Islet of Langerhans (tissue), 1 donor: ENCODE results near the gene ATP8B1.

Experiments
- FAIRE-seq: peaks from one replicate; lab custom pipeline; 2011; peaks lifted over from hg19 to GRCh38; lab: Jason Lieb, UNC

ATP8B1 gene

DNA sequence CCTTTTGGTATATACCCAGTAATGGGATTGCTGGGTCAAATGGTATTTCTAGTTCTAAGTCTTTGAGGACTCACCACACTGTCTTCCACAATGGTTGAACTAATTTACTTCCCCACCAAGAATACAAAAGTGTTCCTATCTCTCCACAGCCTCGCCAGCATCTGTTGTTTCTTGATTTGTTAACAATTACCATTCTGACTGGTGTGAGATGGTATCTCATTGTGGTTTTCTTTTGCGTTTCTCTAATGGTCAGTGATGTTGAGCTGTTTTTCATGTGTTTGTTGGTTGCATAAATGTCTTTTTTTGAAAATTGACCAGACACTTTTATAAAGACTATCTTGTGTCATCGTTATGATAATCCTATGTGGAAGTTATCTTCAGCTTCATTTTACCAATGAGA is 16.0 kb upstream of the ATP8B1 start:
- FAIRE-seq = no peak

DNA sequence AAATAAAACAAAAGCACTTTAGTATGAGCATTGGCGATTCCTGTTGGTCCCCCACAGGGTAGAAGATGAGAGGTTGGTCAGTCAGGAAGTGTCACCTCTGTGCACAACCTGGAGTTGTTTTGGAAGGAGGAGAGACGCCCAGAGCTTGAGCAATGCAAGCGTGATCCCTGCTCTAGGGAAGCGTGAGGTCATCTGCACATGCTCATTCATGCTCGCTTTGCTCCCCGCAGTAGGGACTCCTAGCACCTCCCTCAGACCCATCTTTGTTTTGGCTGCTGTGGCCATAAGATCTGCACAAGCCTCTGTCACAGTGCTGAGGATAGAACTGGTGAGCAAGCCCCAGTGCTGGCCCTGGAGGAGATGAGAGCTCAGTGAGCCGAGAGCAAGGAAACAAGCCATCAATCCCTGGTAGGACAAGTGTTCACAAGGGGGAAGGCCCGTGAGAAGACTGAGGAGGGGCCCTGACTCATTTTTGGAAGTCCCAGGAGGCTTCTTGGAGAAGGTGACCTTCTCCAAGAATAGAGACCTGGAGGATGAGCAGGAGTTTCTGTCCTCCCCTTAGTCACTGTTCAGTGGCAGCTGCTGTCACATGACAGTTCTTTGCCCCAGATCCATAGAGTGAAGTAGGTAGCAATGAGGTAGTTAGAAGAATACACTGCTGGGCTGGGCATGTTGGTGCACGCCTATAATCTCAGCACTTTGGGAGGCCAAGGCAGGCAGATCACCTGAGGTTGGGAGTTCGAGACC is 13.3 kb upstream of the ATP8B1 start:
- no peak for FAIRE-seq

DNA sequence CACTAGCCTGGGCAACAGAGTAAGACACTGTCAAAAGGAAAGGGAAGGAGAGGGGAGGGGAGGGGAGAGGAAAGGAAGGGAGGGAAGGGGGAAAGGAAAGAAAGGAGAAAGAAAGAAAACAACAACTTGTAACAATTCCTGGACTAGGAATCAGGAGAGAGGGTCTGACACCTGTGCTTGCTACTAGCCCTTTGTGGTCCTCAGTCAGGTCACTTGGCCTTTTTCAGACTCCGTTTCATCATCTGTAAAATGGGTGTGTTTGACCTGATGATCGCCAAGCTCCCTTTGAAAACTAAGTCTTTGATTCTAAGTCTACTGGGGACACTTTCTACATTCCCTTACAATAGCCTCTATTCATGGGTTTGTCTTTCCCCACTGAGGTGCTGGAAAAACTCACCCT is 11.4 kb upstream of the ATP8B1 start:
- FAIRE-seq = no peak

DNA sequence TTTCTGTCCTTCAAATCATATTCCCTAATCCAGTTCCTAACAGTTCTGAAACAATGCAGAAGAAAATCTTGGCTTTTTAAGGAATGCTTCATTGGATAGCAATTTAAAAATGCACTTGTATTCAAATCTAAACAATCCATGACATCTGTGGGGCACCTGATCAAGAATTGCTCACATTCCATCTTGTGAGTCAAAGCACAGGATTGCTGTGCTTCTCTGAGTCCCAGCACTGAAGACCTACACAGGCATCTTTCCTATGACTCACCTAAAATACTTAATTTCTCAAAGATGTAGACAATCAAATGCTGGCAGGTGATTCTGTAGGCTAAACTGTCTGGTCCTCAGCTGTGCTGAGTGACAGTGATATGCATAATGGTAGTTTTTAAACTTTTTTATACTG is 10.1 kb upstream of the ATP8B1 start:
- no peak for FAIRE-seq

DNA sequence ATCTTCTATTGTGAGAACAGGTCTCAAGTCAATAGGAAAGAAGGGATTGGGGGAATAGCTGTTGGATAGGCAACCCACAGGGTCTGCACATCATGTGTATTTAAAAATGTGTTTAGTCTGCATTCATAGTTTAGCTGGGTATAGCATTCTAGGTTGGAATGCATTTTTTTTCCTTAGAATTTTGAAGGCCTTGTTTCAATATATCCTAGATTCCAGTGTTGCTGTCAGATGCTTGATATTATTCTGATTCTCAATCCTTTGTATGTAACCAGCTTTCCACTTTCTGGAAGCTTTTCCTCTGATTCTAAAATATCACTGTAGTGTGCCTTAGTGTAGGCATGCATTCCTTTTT is 9.0 kb upstream of the ATP8B1 start:
- FAIRE-seq = no peak

DNA sequence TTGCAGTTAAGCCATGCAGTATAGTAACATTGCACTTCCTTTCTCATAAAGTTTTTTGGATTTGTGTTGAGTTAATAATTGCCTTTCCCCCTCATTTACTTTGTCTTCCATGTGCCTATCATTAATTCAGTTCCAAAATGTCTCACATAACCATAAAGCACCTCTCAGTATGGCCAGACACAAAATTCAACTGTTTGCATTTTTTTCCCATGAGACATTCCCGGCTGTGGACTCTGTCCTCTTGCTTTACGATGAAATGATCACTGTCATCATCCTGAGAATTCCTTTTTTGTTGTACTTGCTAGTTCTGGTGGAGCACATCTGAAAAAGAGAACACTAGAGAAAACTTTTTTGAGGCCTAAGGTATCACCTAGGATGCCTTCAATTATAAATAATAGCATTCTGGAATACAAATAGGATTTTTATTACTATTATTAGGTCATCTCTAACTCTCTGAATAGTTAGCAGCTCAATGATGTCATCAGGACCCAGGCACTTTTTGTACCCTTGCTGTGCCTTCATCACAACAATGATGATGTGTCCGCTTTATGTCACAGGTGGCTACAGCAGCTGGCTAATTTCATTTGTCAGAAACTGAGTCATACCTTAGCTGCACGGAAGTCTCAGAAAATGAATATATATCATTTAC is 8.5 kb upstream of the ATP8B1 start:
- FAIRE-seq = no peak

DNA sequence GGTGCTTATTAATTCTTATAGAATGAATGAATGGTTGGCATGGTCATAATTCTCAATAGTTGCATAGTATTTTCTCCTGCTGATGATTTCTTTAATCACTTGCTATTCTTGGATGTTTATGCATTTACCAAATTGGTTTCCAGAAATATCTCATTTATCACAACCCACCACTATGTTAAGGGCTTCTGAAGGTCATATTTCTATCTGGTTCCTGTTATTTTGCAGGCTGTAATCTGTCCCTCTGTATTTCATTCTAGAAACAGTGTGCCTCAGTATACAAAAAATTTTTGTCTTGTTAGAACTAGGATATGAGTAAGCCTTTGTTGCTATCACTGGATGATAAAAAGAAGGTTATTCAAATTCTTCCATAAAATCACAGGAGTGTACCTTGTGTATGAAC is 6.1 kb upstream of the ATP8B1 start:
- FAIRE-seq = no peak

DNA sequence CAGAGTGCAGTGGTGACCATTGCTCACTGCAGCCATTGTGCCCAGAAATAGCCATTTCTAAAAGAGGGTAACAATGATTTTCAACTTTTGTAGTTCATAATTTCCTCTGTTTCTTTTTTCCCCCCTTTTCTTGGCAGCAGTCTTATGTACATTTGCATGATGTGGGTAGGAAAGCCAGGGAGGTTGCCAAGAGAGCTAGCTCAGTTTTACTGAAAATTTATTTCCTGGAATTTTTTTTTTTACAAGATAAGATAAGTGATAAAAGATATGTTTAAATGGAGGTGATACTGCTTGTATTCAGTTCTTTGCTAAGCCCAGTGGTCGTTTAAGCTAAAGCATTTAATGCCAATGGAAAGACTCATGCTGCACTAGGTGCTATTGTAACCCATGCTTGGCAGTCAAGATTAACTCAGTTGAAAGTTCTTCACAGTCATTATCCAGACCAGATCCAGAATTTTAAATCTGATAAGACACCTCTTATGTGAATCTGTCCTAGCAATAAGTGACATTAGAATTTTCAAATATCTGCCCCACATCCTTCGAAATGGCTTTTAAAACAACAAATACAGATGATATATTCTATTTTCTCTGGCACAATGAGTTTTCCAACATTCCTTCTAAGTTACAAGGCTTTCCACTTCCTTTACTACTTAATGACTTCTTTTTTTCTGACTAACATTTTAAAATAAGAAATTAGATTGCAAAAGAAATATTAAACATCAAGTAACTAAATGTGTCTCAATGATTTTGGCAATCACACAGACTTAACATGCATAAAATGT is 4.4 kb upstream of the ATP8B1 start:
- no peak for FAIRE-seq

DNA sequence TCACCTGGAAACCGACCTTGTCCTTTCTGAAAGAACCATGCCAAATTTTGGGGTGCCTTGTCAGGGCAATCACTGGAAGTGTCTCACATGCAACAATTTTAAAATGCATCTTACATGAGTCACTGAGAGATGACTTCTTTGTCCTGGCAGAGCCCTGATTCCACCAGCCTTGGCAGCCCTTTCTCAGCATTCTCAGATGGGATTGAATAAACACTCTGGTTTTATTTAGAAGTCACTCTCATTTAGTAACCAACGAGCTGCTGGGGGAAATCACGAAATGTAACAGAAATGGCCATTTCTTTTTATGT is 3.8 kb upstream of the ATP8B1 start:
- FAIRE-seq = no peak

DNA sequence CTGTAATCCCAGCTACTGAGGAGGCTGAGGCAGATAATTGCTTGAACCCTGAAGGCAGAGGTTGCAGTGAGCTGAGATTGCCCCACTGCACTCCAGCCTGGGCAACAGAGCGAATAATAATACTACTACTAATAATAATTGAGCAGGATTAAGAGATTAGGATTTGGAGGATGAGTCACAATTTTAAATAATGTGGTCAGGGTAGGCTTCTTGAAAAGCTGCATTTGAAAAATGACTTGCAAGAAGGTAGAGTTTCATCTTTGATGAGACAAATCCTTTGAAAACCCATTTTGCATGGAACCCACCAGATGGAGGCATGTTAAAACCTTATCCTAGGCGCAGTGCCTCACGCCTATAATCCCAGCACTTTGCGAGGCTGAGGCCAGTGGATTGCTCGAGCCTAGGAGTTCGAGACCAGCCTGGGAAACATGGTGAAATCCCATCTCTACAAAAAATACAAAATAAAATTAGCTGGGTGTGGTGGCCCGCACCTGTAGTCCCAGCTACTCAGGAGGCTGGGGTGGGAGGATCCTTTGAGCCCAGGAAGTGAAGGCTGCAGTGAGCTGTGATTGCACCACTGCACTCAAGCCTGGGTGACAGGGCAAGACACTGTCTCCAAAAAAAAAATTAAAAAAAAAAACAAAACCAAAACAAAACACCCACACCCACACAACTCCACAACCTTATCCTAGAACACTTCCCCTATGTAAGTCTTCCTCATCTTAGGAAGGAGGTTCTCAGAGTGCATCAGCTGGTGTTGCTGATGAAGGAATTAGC is 3.3 kb upstream of the ATP8B1 start:
- no peak for FAIRE-seq

DNA sequence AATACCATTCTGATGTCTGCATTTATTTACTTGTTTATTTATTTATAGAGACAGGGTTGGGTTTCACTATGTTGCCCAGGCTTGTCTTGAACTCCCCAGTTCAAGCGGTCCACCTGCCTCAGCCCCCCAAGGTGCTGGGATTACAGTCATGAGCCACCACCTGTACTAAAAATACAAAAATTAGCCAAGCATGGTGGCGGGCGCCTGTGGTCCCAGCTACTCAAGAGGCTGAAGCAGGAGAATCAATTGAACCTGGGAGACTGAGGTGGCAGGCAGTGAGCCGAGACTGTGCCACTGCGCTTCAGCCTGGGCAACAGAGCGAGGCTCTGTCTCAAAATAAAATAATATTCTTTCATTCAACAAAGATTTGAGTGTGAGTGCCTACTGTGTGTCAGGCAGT is 2.0 kb upstream of the ATP8B1 start:
- FAIRE-seq = no peak

DNA sequence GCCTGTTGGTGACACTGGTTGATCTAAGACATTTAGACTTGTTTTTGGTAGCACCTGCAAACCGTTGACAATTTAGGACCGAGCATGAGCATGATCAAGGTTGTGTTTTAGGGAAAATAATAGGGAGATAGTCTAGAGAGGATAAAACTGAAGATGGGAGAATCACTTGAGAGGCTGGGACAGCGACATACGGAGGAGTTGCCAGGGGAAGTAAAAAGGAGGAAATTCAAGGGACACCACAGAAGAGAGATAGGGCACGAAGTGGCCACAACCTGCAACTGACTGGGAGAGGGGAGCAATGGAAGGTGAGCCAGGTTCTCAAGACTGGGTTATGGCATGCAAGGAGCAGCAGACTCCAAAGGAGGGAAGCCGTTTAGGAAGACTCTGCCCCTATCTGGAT is 1.4 kb upstream of the ATP8B1 start:
- no peak for FAIRE-seq

DNA sequence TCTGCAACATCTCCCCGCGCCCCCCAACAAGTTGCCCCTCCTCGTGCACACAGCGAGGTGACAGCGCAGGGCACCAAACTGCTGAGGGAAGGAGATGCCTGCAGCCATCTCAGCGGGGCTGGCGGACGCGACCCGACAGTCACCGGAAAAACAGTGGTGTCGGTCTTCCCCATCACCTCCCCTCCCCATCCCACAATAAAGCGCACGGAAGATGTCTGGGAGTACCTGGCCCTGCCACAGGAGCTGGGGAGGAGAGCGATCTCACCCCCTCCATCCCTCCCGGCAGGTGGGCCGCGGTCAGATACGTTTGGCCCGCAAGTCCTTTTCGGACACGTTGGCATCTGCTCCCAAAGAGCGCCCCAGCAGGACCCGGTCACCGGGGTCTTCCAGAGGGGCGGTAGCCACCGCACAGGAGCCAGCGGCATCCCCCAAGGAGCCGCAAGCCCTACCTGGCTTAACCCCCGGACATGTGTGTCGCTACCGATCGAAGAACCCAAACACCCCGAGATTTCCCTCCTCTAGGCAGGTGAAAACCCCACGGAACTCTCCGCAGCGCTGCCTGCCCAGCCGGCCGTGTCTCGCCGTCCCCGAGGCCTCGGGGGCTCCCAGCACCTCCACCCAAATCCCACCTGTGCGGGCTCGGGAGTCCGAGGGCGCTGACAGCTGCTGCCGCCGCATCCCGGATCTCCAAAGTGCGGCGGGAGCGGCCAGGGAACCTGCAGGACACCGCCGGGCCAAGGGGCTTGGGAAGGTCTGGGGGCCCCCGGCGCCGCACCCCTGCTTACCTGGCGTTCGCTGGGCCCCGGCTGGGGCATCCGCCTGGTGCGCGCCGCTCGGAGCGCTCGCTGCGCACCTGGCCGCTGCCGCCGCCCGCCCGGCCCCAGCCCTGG is 657 bp downstream of the ATP8B1 start:
- FAIRE-seq = no peak

DNA sequence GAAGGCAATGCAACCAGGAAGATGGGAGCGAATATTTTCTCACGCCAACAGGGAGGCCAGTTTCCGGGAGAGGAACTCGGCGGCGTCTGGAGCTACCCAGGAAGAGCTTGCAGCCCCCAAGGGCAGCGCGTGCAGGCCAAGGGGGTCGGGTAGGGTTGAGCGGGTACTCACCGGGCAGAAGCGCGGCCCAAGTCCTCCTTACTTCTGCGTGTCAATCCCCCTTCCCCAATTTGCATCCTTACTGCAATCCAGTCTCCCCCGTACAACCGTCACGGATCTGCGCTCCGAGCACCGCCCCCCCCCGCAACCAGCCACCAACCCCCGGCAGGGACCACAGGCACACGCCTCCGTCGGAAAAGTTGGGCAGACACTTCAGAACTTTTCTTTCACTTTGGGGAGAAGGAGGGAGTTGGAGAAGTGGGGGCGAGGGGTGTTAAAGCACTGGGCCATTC is 1.3 kb downstream of the ATP8B1 start:
- no peak for FAIRE-seq

DNA sequence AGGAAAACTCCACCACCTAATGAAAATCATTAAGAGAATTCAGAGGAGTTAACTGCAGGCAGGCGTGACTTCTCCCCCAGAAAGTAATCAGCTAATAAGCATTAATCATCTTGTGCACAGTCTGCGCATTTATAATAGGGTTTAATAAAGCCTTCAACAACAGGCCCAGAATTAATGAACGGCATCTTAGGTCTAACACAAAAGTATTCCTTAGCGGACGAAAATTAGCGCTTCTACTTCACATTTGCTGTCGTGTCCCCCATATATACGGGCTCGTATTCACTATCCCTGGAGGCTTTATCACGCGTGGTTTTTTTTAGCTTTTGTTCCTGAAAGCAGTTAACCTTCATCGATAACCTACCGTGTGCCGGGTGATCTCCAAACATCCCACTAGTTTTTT is 1.8 kb downstream of the ATP8B1 start:
- FAIRE-seq = no peak

DNA sequence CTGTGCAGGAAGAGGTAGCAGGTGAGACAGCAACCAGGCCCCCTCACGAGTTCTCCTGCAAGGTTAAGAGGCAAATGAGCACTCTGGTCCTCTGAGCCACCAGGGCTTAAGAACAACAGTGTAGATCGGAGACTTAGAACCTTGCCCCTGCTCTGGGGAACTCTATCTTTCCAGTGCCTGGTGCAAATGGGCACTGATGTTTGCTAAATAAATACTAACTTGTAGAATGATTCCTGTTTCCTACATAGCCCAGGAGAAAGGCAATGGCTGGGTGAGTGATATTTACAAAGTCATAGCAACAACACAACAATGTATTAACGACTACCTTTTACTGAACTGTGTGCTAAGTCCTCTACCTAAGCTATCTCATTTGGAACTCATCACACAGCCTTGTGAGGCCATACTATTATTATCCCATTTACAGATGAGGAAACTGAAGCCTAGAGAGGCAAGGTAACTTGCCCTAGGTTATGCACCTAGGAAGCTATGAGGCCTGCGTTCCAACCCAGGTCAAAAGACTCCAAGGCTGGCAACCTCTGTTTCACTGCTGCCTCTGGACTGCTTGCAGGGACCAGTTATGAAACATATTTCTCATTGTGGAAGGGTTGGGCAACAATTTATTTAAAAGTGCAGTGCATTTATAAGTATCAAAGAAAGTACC is 4.3 kb downstream of the ATP8B1 start:
- no peak for FAIRE-seq

DNA sequence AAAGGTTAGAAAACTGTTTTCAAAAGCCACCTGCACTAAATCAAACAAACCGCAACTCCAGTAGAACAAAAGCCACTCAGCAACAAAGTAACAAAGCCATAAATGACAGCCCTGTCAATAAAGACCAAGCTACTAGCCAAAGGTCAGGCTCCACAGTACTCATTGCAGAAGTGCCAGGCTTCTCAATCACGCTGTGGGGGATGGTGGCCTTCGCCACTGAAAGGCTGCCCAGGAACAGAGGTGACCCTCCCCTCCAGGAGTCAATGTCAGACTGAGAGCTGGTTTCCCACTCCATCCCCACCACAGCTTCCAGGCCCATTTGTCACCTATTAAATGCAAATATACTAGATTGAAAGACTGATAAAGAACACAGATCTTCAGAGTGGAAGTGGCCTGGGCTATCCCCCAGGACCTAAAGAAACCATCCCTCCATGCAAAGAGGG is 5.9 kb downstream of the ATP8B1 start:
- no peak for FAIRE-seq

DNA sequence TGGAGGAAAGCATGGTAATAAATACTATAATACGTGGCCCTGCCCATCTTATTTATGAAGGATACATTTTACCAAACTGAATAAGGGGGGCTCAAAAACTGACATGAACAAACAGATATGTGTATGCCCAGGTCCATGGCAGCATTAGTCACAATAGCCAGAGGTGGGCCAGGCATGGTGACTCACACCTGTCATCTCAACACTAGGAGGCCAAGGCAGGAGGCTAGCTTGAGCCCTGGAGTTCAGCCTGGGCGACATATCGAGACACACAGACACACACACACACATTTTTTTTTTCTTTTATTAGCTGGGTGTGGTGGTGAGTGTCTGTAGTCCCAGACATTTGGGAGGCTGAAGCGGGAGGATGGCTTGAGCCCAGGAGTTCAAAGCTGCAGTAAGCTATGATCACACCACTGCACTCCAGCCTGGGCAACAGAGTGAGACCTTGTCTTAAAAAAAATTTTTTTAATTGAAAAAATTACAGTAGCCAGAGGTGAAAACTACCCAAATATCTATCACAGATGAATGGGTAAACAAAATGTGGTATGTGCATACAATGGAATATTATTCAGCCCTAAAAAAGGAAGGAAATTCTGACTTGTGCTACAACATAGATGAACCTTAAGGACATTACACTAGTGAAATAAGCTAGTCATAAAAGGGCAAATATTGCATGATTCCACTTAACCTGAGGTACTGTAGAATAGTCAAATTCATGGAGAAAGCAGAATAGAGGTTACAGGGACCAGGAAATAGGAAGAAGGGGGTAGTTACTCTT is 8.0 kb downstream of the ATP8B1 start:
- no peak for FAIRE-seq

DNA sequence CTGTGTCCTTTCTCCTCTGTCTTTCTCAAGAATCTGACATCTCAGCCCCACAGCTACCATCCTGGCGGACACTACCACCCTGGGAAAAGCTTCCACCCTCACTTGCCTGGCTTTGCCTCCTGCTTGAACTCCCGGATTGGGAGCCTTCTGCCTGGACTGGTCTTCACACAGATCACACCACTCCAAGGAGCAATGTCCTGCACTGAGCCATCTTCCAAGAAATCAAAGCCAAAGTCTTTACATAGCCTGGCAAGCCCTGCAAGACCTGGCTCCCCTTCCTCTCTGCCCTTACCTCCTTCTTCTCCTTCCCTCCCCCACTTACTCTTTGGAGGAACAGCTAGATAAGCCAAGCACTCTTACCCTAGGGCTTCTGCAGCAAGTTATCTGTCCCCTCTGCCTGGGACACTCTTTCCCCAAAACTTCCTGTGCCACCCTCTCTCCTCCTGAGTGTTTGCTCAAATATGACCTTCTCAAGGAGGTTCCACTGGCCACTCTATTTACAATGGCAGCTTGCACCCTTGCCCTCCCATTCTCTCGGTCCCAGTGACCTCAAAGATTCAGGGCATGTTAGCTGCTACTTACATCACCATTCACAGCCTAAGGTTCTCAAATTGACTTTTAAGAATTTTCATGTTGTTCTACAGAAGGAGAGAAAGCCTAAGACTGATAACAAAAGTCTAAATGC is 9.7 kb downstream of the ATP8B1 start:
- no peak for FAIRE-seq
